Mucosa of rectum (tissue), 2 donors: ENCODE data around the gene MRGPRG.

Experiments used
- H3K27ac ChIP-seq, 2 donors: one replicate each; pipeline ENCODE4 v1.7.0; 2013; ENCODE audit warnings: inconsistent platforms in 2 of 2, low read depth in 2 of 2, low read length in 2 of 2
- H3K27me3 ChIP-seq, 2 donors: one replicate each; pipeline ENCODE4 v1.7.0; 2013; ENCODE audit warnings: low read length in 2 of 2; ENCODE audit not compliant: control insufficient read depth in 2 of 2, insufficient read depth in 2 of 2
- H3K36me3 ChIP-seq, 2 donors: one replicate each; pipeline ENCODE4 v1.7.0; 2013; ENCODE audit warnings: low read length in 2 of 2; ENCODE audit not compliant: control insufficient read depth in 2 of 2, insufficient read depth in 2 of 2
- H3K4me1 ChIP-seq, 2 donors: one replicate each; pipeline ENCODE4 v1.7.0; 2013; ENCODE audit warnings: low read length in 2 of 2, mild to moderate bottlenecking in 1 of 2; ENCODE audit not compliant: control insufficient read depth in 2 of 2, insufficient read depth in 2 of 2
- H3K4me3 ChIP-seq, 2 donors: one replicate each; pipeline ENCODE4 v1.7.0; 2013; ENCODE audit warnings: low read length in 2 of 2
- H3K9ac ChIP-seq, 2 donors: one replicate each; pipeline ENCODE4 v1.7.0; 2013; ENCODE audit warnings: low read length in 2 of 2, low read depth in 1 of 2, mild to moderate bottlenecking in 1 of 2
- H3K9me3 ChIP-seq, 2 donors: one replicate each; pipeline ENCODE4 v1.7.0; 2013; ENCODE audit warnings: low read length in 2 of 2; ENCODE audit not compliant: control insufficient read depth in 2 of 2
- donor health status: healthy.
- donor health status: Normal muscosa, but diverticular disease.

The MRGPRG gene

DNA sequence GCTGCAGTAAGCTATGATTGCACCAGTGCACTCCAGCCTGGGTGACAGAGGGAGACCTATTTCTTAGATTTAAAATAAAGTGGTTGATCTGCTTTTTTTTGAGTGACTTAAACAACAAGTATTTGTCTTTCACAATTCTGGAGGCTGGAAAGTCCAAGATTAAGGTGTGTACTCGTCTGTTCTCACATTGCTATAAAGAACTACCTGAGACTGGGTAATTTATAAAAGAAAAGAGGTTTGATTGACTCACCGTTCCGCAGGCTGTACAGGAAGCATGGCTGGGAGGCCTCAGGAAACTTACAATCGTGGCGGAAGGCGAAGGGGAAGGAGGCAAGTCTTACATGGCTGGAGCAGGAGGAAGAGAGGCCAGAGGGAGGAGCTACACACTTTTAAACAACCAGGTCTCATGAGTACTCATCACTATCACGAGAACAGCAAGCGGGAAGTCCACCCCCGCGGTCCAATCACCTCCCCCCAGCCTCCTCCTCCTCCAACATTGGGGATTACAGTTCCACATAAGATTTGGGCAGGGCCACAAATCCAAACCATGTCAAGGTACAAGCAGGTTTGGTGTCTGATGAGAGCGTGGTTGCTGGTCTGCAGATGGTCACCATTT lies 33.8 kb downstream of the MRGPRG start:
- no peak overlapping the region for H3K4me3 ChIP-seq
- H3K9ac ChIP-seq = no peak overlapping the region
- H3K9me3 ChIP-seq = no peaks in the 10 kb centered on the region
- no peak overlapping the region for H3K27ac ChIP-seq
- H3K4me1 ChIP-seq = no peaks in the 10 kb centered on the region
- H3K27me3 ChIP-seq = no peaks in the 10 kb centered on the region
- H3K36me3 ChIP-seq = no peaks in the 10 kb centered on the region

DNA sequence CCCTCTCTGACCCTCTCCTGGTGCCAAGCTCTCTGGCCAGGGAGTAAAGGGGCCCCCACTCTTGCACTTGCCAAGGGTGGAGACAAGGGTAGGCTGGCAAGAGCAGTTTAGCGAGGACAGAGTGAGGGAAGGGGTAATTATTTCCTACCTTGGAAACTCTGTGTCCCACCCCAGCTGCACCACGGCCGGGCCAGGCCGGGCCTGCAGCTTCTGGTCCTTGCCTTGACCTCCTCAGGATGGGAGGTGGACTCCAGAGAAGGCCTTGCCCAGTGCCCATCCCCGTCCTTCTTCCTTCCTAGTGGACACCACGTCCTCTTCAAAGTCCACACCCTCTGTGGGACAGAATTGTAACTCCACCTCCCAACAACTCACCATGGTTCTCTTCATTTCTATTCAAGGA lies 35.1 kb downstream of the MRGPRG start:
- H3K9ac ChIP-seq = no peak overlapping the region
- H3K4me3 ChIP-seq = no peak overlapping the region
- H3K9me3 ChIP-seq = no peaks in the 10 kb centered on the region
- no peaks in the 10 kb centered on the region for H3K4me1 ChIP-seq
- no peak overlapping the region for H3K27ac ChIP-seq
- no peaks in the 10 kb centered on the region for H3K27me3 ChIP-seq
- no peaks in the 10 kb centered on the region for H3K36me3 ChIP-seq

- no peaks in the 10 kb centered on the region for H3K4me1 ChIP-seq
- no peaks in the 10 kb centered on the region for H3K27me3 ChIP-seq
- no peaks in the 10 kb centered on the region for H3K36me3 ChIP-seq
- H3K9me3 ChIP-seq = no peaks in the 10 kb centered on the region
- no peak overlapping the region for H3K4me3 ChIP-seq
- H3K27ac ChIP-seq = no peak overlapping the region
- H3K9ac ChIP-seq = no peak overlapping the region
Measured at GRCh38 chr11:3182462-3182852, 36.2 kb downstream of the MRGPRG start.

GRCh38 chr11:3181725-3182461 lies 36.7 kb downstream of the MRGPRG start:
- Histone ChIP-seq H3K36me3 (no peaks in the 10 kb centered on the region), H3K9me3 (no peaks in the 10 kb centered on the region), H3K27ac (no peak overlapping the region), H3K27me3 (no peaks in the 10 kb centered on the region), H3K4me3 (no peak overlapping the region), H3K4me1 (no peaks in the 10 kb centered on the region), H3K9ac (no peak overlapping the region)

DNA sequence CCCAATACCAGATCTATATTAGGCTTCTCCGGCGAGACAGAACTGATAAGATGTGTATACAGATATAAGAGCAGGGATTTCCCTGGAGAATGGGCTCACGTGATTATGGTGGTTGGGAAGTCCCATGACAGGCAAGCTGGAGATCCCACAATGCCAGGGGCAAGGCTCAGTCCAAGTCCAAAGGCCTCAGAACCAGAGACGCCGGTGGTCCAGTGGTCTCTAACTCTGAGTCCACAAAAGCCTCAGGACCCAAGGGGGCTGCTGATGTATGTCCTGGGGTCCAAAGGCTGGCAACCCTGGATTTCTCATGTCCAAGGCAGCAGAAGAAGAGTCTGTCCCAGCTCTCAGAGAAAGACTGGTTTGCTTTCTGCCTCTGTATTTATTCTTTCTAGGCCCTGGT lies 37.7 kb downstream of the MRGPRG start:
- Histone ChIP-seq H3K27me3 (no peaks in the 10 kb centered on the region), H3K4me3 (no peak overlapping the region), H3K9ac (no peak overlapping the region), H3K36me3 (no peaks in the 10 kb centered on the region), H3K4me1 (no peaks in the 10 kb centered on the region), H3K27ac (no peak overlapping the region), H3K9me3 (peaks cover 0 to 4% of the 10 kb centered on the region in 2 donors)

- H3K27me3 ChIP-seq = peaks cover 0 to 2% of the 10 kb centered on the region in 2 donors
- no peak overlapping the region for H3K4me3 ChIP-seq
Measured at GRCh38 chr11:3178349-3178748, 40.3 kb downstream of the MRGPRG start.

DNA sequence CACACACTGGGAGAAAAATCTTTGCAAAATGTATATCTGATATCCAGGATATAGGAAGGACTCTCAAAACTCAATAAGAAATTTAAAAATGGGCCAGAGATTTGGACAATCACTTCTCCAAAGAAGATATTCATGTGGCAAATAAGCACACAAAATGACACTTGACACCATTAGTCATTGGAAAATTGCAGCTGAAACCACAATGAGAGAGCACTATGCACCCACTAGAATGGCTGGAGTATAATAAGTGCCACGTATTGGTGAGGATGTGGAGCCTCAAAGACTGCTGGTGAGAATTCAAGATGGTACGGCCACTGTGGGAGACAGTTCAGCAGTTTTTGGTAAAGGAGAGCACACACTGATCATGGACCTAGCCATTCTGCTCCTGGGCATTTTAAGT lies 40.7 kb downstream of the MRGPRG start:
- Histone ChIP-seq H3K27ac (no peak overlapping the region), H3K36me3 (no peaks in the 10 kb centered on the region), H3K4me3 (no peak overlapping the region), H3K9me3 (peaks cover 2 to 4% of the 10 kb centered on the region in 2 donors), H3K9ac (no peak overlapping the region), H3K27me3 (peaks cover 0 to 2% of the 10 kb centered on the region in 2 donors), H3K4me1 (no peaks in the 10 kb centered on the region)

More at GRCh38 chr11:3178349-3178748, 40.3 kb downstream of the MRGPRG start:
- Histone ChIP-seq H3K4me1 (no peaks in the 10 kb centered on the region), H3K9me3 (peaks cover 2 to 4% of the 10 kb centered on the region in 2 donors), H3K36me3 (no peaks in the 10 kb centered on the region), H3K27ac (no peak overlapping the region), H3K9ac (no peak overlapping the region)

- Histone ChIP-seq H3K27ac (no peak overlapping the region), H3K36me3 (no peaks in the 10 kb centered on the region), H3K9ac (no peak overlapping the region), H3K27me3 (peaks cover 0 to 2% of the 10 kb centered on the region in 2 donors), H3K4me1 (no peaks in the 10 kb centered on the region), H3K9me3 (peaks cover 2 to 4% of the 10 kb centered on the region in 2 donors), H3K4me3 (no peak overlapping the region)
Measured at GRCh38 chr11:3176487-3176886, 42.1 kb downstream of the MRGPRG start.

- Histone ChIP-seq H3K9ac (no peak overlapping the region), H3K27ac (no peak overlapping the region), H3K27me3 (peaks cover 4 to 5% of the 10 kb centered on the region in 2 donors), H3K9me3 (peaks cover 2 to 4% of the 10 kb centered on the region in 2 donors), H3K36me3 (no peaks in the 10 kb centered on the region), H3K4me1 (no peaks in the 10 kb centered on the region), H3K4me3 (no peak overlapping the region)
Measured at GRCh38 chr11:3175194-3175593, 43.4 kb downstream of the MRGPRG start.

GRCh38 chr11:3174387-3174786 lies 44.2 kb downstream of the MRGPRG start:
- peaks cover 6 to 7% of the 10 kb centered on the region in 2 donors for H3K4me1 ChIP-seq
- no peak overlapping the region for H3K27ac ChIP-seq
- H3K9me3 ChIP-seq = peaks cover 2 to 4% of the 10 kb centered on the region in 2 donors
- H3K36me3 ChIP-seq = no peaks in the 10 kb centered on the region
- H3K9ac ChIP-seq = no peak overlapping the region
- H3K4me3 ChIP-seq = no peak overlapping the region
- peaks cover 4 to 12% of the 10 kb centered on the region in 2 donors for H3K27me3 ChIP-seq
